Mucosa of rectum (tissue), 2 donors: Measurements from ENCODE around the gene SKAP2.

Source experiments
- H3K27ac ChIP-seq, 2 donors: one replicate each; pipeline ENCODE4 v1.7.0; 2013; ENCODE audit warnings: inconsistent platforms in 2 of 2, low read depth in 2 of 2, low read length in 2 of 2
- H3K27me3 ChIP-seq, 2 donors: one replicate each; pipeline ENCODE4 v1.7.0; 2013; ENCODE audit warnings: low read length in 2 of 2; ENCODE audit not compliant: control insufficient read depth in 2 of 2, insufficient read depth in 2 of 2
- H3K36me3 ChIP-seq, 2 donors: one replicate each; pipeline ENCODE4 v1.7.0; 2013; ENCODE audit warnings: low read length in 2 of 2; ENCODE audit not compliant: control insufficient read depth in 2 of 2, insufficient read depth in 2 of 2
- H3K4me1 ChIP-seq, 2 donors: one replicate each; pipeline ENCODE4 v1.7.0; 2013; ENCODE audit warnings: low read length in 2 of 2, mild to moderate bottlenecking in 1 of 2; ENCODE audit not compliant: control insufficient read depth in 2 of 2, insufficient read depth in 2 of 2
- H3K4me3 ChIP-seq, 2 donors: one replicate each; pipeline ENCODE4 v1.7.0; 2013; ENCODE audit warnings: low read length in 2 of 2
- H3K9ac ChIP-seq, 2 donors: one replicate each; pipeline ENCODE4 v1.7.0; 2013; ENCODE audit warnings: low read length in 2 of 2, low read depth in 1 of 2, mild to moderate bottlenecking in 1 of 2
- H3K9me3 ChIP-seq, 2 donors: one replicate each; pipeline ENCODE4 v1.7.0; 2013; ENCODE audit warnings: low read length in 2 of 2; ENCODE audit not compliant: control insufficient read depth in 2 of 2
- donor health status: healthy.
- donor health status: Normal muscosa, but diverticular disease.

Gene SKAP2

GRCh38 chr7:26662646-26663045 lies 201.7 kb downstream of the SKAP2 start:
- H3K9me3 ChIP-seq, result no peaks in the 10 kb centered on the region
- H3K9ac ChIP-seq, result no peak overlapping the region
- H3K27me3 ChIP-seq, result no peaks in the 10 kb centered on the region
- no peak overlapping the region for H3K27ac ChIP-seq
- H3K4me3 ChIP-seq, result no peak overlapping the region
- peaks cover 0 to 5% of the 10 kb centered on the region in 2 donors for H3K4me1 ChIP-seq
- no peaks in the 10 kb centered on the region for H3K36me3 ChIP-seq

GRCh38 chr7:26659121-26659520 lies 205.3 kb downstream of the SKAP2 start:
- Histone ChIP-seq H3K27me3 (no peaks in the 10 kb centered on the region), H3K4me1 (no peaks in the 10 kb centered on the region), H3K9ac (no peak overlapping the region), H3K27ac (no peak overlapping the region), H3K9me3 (no peaks in the 10 kb centered on the region), H3K4me3 (no peak overlapping the region), H3K36me3 (no peaks in the 10 kb centered on the region)

GRCh38 chr7:26658389-26659084 lies 205.9 kb downstream of the SKAP2 start:
- Histone ChIP-seq H3K9me3 (no peaks in the 10 kb centered on the region), H3K9ac (no peak overlapping the region), H3K36me3 (no peaks in the 10 kb centered on the region), H3K27ac (no peak overlapping the region), H3K27me3 (no peaks in the 10 kb centered on the region), H3K4me1 (no peaks in the 10 kb centered on the region), H3K4me3 (no peak overlapping the region)

GRCh38 chr7:26657686-26658388 lies 206.6 kb downstream of the SKAP2 start:
- H3K9ac ChIP-seq, result no peak overlapping the region
- no peaks in the 10 kb centered on the region for H3K9me3 ChIP-seq
- no peaks in the 10 kb centered on the region for H3K27me3 ChIP-seq
- H3K4me3 ChIP-seq, result no peak overlapping the region
- H3K4me1 ChIP-seq, result no peaks in the 10 kb centered on the region
- H3K27ac ChIP-seq, result no peak overlapping the region
- H3K36me3 ChIP-seq, result no peaks in the 10 kb centered on the region

- no peaks in the 10 kb centered on the region for H3K9me3 ChIP-seq
- no peak overlapping the region for H3K4me3 ChIP-seq
- H3K4me1 ChIP-seq, result no peaks in the 10 kb centered on the region
- H3K36me3 ChIP-seq, result no peaks in the 10 kb centered on the region
- H3K9ac ChIP-seq, result no peak overlapping the region
- no peaks in the 10 kb centered on the region for H3K27me3 ChIP-seq
- no peak overlapping the region for H3K27ac ChIP-seq
These were observed 207.2 kb downstream of the SKAP2 start for GRCh38 chr7:26657206-26657641.

GRCh38 chr7:26656735-26657134 lies 207.7 kb downstream of the SKAP2 start:
- Histone ChIP-seq H3K9me3 (no peaks in the 10 kb centered on the region), H3K27me3 (no peaks in the 10 kb centered on the region), H3K27ac (no peak overlapping the region), H3K9ac (no peak overlapping the region), H3K36me3 (no peaks in the 10 kb centered on the region), H3K4me1 (no peaks in the 10 kb centered on the region), H3K4me3 (no peak overlapping the region)

GRCh38 chr7:26655781-26656180 lies 208.6 kb downstream of the SKAP2 start:
- no peaks in the 10 kb centered on the region for H3K36me3 ChIP-seq
- H3K4me1 ChIP-seq, result no peaks in the 10 kb centered on the region
- H3K27me3 ChIP-seq, result no peaks in the 10 kb centered on the region
- no peak overlapping the region for H3K4me3 ChIP-seq
- no peak overlapping the region for H3K9ac ChIP-seq
- H3K27ac ChIP-seq, result no peak overlapping the region
- H3K9me3 ChIP-seq, result no peaks in the 10 kb centered on the region

GRCh38 chr7:26653430-26654399 lies 210.7 kb downstream of the SKAP2 start:
- H3K4me3 ChIP-seq, result no peak overlapping the region
- H3K9me3 ChIP-seq, result no peaks in the 10 kb centered on the region
- H3K36me3 ChIP-seq, result no peaks in the 10 kb centered on the region
- no peaks in the 10 kb centered on the region for H3K27me3 ChIP-seq
- no peak overlapping the region for H3K9ac ChIP-seq
- no peaks in the 10 kb centered on the region for H3K4me1 ChIP-seq
- H3K27ac ChIP-seq, result no peak overlapping the region

GRCh38 chr7:26652401-26653100 lies 211.8 kb downstream of the SKAP2 start:
- Histone ChIP-seq H3K27ac (no peak overlapping the region), H3K4me3 (no peak overlapping the region), H3K9me3 (no peaks in the 10 kb centered on the region)

More at GRCh38 chr7:26652401-26653100, 211.8 kb downstream of the SKAP2 start:
- Histone ChIP-seq H3K27me3 (no peaks in the 10 kb centered on the region), H3K36me3 (no peaks in the 10 kb centered on the region), H3K9ac (no peak overlapping the region), H3K4me1 (no peaks in the 10 kb centered on the region)
